ENCODE results near the gene TAB3. TPM values are rescaled to one million over a fixed set of nuclear protein-coding genes. Genes with fewer than 3 reads are reported as not detected.

TAB3 gene
- total RNA-seq, 1 donor from 2014 or later = 39.1 TPM

DNA sequence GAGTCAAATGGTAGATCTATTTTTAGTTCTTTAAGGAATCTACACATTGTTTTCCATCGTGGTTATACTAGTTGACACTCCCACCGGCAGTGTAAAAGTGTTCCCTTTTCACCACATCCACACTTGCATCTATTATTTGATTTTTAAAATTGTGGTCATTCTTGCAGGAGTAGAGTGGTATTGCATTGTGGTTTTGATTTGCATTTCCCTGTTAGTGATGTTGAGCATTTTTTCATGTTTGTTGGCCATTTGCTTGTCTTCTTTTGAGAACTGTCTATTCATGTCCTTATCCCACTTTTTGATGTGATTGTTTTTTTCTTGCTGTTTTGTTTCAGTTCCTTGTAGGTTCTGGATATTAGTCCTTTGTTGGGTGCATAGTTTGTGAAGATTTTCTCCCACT, 70.0 kb downstream of the TAB3 start:
- Mint-ChIP-seq H3K27me3 (no peaks in the 10 kb centered on the region), H3K4me3 (ENCODE audit: low read depth) (no peak overlapping the region), H3K27ac (no peak overlapping the region), H3K36me3 (ENCODE audit: insufficient read depth) (no peaks in the 10 kb centered on the region), H3K4me1 (ENCODE audit: low read depth) (no peaks in the 10 kb centered on the region), H3K9me3 (ENCODE audit: low read depth) (no peaks in the 10 kb centered on the region)
- TF ChIP-seq, protein P1, sequence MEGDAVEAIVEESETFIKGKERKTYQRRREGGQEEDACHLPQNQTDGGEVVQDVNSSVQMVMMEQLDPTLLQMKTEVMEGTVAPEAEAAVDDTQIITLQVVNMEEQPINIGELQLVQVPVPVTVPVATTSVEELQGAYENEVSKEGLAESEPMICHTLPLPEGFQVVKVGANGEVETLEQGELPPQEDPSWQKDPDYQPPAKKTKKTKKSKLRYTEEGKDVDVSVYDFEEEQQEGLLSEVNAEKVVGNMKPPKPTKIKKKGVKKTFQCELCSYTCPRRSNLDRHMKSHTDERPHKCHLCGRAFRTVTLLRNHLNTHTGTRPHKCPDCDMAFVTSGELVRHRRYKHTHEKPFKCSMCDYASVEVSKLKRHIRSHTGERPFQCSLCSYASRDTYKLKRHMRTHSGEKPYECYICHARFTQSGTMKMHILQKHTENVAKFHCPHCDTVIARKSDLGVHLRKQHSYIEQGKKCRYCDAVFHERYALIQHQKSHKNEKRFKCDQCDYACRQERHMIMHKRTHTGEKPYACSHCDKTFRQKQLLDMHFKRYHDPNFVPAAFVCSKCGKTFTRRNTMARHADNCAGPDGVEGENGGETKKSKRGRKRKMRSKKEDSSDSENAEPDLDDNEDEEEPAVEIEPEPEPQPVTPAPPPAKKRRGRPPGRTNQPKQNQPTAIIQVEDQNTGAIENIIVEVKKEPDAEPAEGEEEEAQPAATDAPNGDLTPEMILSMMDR (IDR thresholded peaks at IDR 0.05; ENCODE audit: unreplicated experiment) = no peak
- DNase-seq (ENCODE audit: low spot score, unreplicated experiment) = no peak

DNA sequence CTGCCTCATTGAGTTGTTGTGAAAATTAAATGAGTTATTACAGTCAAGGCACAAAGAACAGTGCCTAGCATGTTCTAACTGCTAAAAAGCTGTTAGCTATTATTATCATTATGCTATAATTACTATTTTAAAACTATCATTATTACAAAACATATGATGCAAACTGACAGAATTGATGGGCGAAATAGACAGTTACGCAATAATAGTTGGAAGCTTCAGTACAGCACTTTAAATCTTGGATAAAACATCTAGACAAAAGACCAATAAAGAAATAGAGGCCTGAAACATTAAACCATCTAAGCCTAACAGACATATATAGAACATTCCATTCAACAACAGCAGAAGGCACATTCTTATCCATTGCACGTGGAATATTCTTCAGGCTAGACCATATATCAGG, 73.0 kb downstream of the TAB3 start:
- TF ChIP-seq, protein P1 (IDR thresholded peaks at IDR 0.05; ENCODE audit: unreplicated experiment) = no peak
- Mint-ChIP-seq H3K4me1 (ENCODE audit: low read depth) (no peaks in the 10 kb centered on the region), H3K4me3 (ENCODE audit: low read depth) (no peak overlapping the region), H3K9me3 (ENCODE audit: low read depth) (no peaks in the 10 kb centered on the region), H3K27ac (no peak overlapping the region), H3K27me3 (no peaks in the 10 kb centered on the region), H3K36me3 (ENCODE audit: insufficient read depth) (no peaks in the 10 kb centered on the region)
- no peak for DNase-seq (ENCODE audit: low spot score, unreplicated experiment)

DNA sequence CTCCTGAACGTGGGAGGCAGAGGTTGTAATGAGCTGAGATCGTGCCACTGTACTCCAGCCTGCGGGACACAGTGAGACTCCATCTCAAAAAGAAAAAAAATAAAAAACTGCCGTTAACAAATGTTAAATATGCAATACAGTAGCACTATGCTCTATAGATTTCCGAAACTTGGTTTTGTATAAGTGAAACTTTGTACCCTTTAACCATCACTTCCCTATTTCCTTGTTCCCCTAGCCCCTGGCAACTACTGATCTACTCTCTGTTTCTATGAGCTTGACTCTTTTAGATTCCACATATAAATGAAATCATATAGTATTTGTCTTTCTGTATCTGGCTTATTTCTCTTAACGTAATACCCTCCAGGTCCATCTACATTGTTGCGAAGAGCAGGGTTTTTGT, 74.1 kb downstream of the TAB3 start:
- no peaks in the 10 kb centered on the region for H3K9me3 Mint-ChIP-seq (ENCODE audit: low read depth)
- DNase-seq (ENCODE audit: low spot score, unreplicated experiment) = no peak
- no peak overlapping the region for H3K27ac Mint-ChIP-seq
- no peaks in the 10 kb centered on the region for H3K36me3 Mint-ChIP-seq (ENCODE audit: insufficient read depth)
- H3K4me1 Mint-ChIP-seq (ENCODE audit: low read depth) = no peaks in the 10 kb centered on the region
- H3K27me3 Mint-ChIP-seq = no peaks in the 10 kb centered on the region
- TF ChIP-seq, protein P1 (IDR thresholded peaks at IDR 0.05; ENCODE audit: unreplicated experiment) = no peak
- H3K4me3 Mint-ChIP-seq (ENCODE audit: low read depth) = no peak overlapping the region

DNA sequence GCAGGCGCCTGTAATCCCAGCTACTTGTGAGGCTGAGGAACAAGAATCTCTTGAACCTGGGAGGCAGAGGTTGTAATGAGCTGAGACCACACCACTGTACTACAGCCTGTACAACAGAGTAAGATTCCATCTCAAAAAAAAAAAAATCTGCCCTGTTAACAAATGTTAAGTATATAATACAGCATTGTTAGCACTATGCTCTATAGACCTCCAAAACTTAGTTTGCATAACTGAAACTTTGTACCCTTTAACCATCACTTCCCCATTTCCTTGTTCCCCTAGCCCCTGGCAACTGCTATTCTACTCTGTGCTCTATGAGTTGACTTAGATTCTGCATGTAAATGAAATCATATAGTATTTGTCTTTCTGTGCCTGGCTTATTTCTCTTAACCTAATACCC, 76.7 kb downstream of the TAB3 start:
- Mint-ChIP-seq H3K4me3 (ENCODE audit: low read depth) (no peak overlapping the region), H3K27ac (no peak overlapping the region), H3K9me3 (ENCODE audit: low read depth) (no peaks in the 10 kb centered on the region), H3K27me3 (no peaks in the 10 kb centered on the region), H3K4me1 (ENCODE audit: low read depth) (no peaks in the 10 kb centered on the region), H3K36me3 (ENCODE audit: insufficient read depth) (no peaks in the 10 kb centered on the region)
- DNase-seq (ENCODE audit: low spot score, unreplicated experiment) = no peak
- TF ChIP-seq, protein P1 (IDR thresholded peaks at IDR 0.05; ENCODE audit: unreplicated experiment) = no peak

DNA sequence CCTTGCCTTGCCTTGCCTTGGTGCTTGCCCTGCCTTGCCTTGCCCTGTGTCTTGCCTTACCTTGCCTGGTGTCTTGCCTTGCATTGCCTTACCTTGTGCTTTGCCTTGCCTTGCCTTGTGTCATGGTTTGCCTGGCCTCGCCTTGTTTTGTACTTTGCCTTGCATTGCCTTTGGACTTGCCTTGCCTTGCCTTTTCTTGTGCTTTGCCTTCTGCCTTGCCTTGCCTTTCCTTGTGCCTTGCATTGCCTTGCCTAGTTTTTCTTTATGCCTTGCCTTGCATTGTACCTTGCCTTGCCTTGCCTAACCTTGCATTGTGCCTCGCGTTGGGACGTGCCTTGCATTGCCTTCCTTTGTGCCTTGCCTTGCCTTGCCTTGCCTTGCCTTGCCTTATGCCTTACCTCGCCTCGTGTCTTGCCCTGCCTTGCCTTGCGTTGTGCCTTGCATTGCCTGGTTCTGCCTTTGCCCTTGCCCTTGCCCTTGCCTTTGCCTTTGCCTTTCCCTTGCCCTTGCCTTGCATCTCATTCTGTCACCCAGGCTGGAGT, 82.8 kb downstream of the TAB3 start:
- no peak for DNase-seq (ENCODE audit: low spot score, unreplicated experiment)
- no peak overlapping the region for H3K4me3 Mint-ChIP-seq (ENCODE audit: low read depth)
- no peaks in the 10 kb centered on the region for H3K4me1 Mint-ChIP-seq (ENCODE audit: low read depth)
- H3K27me3 Mint-ChIP-seq = no peaks in the 10 kb centered on the region
- no peak overlapping the region for H3K27ac Mint-ChIP-seq
- no peaks in the 10 kb centered on the region for H3K9me3 Mint-ChIP-seq (ENCODE audit: low read depth)
- TF ChIP-seq, protein P1 (IDR thresholded peaks at IDR 0.05; ENCODE audit: unreplicated experiment) = no peak
- H3K36me3 Mint-ChIP-seq (ENCODE audit: insufficient read depth) = no peaks in the 10 kb centered on the region

Data from progenitor cell of endocrine pancreas (in vitro differentiated cells).